KOPT-K1 (cell line): Measurements from ENCODE around the gene ESPL1.

ENCODE experiments used
- H3K27ac ChIP-seq: fragments of 200-600 bp; sonication (generic); 2 replicates; pipeline ENCODE4 v1.5.1; 2016; ENCODE audit warnings: antibody characterized with exemption, mild to moderate bottlenecking, low read depth, low read length; ENCODE audit not compliant: poor library complexity, severe bottlenecking
- H3K36me3 ChIP-seq: fragments of 200-600 bp; sonication (generic); 2 replicates; pipeline ENCODE4 v1.5.1; 2017; ENCODE audit warnings: antibody characterized with exemption, mild to moderate bottlenecking, low read length, moderate library complexity; ENCODE audit not compliant: insufficient read depth
- H3K9me3 ChIP-seq: fragments of 200-600 bp; sonication (generic); 2 replicates; pipeline ENCODE4 v1.5.1; 2017; ENCODE audit warnings: antibody characterized with exemption, low read length, mild to moderate bottlenecking; ENCODE audit not compliant: insufficient read depth, poor library complexity, severe bottlenecking

Gene ESPL1

DNA sequence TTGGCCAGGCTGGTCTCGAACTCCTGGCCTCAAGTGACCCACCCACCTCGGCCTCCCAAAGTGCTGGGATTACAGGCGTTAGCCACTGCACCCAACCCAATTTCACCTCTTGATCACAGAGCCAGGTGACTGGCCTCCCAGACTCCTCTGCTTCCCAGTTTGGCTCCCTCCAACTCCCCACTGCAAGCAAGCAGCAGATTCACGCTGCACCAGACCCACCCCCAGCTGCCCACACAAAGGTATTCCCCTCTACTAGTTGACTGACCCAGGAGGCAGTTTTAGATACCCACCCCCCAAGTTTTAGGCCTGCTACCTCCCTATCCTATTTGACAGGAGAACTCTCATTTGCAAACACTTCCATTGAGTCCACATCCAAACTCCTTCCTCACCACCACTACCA lies 41.3 kb upstream of the ESPL1 start:
- no peak overlapping the region for H3K27ac ChIP-seq
- no peaks in the 10 kb centered on the region for H3K36me3 ChIP-seq

GRCh38 chr12:53227341-53227740 lies 40.8 kb upstream of the ESPL1 start:
- Histone ChIP-seq H3K9me3 (no peaks in the 10 kb centered on the region), H3K27ac (no peak overlapping the region), H3K36me3 (no peaks in the 10 kb centered on the region)

More for the DNA sequence above, 41.3 kb upstream of the ESPL1 start:
- H3K9me3 ChIP-seq, result no peaks in the 10 kb centered on the region

DNA sequence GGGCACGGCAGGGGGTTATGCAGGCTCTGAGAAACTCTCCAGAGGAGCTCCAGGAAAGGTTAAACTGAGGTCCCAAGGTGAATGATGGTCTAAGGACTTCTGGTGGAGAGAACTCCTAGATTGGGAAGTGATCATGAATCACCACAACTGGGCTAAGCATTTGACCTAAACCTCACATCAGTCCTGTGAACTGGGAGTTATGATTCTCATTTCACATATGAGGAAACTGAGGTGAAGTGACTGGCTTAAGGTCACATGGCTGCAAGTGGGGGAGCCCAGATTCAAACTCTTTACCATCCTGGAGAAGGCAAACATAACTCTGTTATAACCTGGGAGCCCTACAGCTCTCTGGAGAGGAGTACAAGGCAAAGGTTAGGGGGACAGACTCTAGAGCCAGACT lies 40.3 kb upstream of the ESPL1 start:
- no peak overlapping the region for H3K27ac ChIP-seq
- H3K36me3 ChIP-seq, result no peaks in the 10 kb centered on the region
- no peaks in the 10 kb centered on the region for H3K9me3 ChIP-seq

GRCh38 chr12:53229454-53229853 lies 38.6 kb upstream of the ESPL1 start:
- H3K36me3 ChIP-seq, result no peaks in the 10 kb centered on the region
- H3K27ac ChIP-seq, result no peak overlapping the region
- no peaks in the 10 kb centered on the region for H3K9me3 ChIP-seq

- no peaks in the 10 kb centered on the region for H3K36me3 ChIP-seq
- no peak overlapping the region for H3K27ac ChIP-seq
- no peaks in the 10 kb centered on the region for H3K9me3 ChIP-seq
These were observed 37.8 kb upstream of the ESPL1 start for GRCh38 chr12:53230108-53230845.

DNA sequence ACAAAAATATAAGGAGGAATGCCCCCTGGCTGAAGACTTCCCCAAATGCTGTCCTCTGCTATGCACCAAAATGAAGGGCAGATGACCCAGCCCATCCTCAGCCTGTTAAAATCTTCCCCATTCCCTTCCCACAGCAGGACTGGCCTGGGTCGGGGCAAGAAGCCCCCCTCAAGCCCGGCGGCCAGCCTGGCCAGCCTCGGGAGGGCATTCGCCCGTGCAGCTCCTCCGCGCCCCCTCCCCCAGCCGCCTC lies 36.5 kb upstream of the ESPL1 start:
- Histone ChIP-seq H3K27ac (peak overlapping the region; percentile 33), H3K9me3 (no peaks in the 10 kb centered on the region), H3K36me3 (no peaks in the 10 kb centered on the region)

- Histone ChIP-seq H3K36me3 (no peaks in the 10 kb centered on the region), H3K9me3 (no peaks in the 10 kb centered on the region), H3K27ac (peak within 1 kb of the TSS; percentile 33)
These were observed 36.0 kb upstream of the ESPL1 start, which contains the start of gene RARG for GRCh38 chr12:53231921-53232645. Gene RARG, minus strand, starts transcription at chr12:53232209. Its CDS starts 4,664 bp downstream, at chr12:53227545.

DNA sequence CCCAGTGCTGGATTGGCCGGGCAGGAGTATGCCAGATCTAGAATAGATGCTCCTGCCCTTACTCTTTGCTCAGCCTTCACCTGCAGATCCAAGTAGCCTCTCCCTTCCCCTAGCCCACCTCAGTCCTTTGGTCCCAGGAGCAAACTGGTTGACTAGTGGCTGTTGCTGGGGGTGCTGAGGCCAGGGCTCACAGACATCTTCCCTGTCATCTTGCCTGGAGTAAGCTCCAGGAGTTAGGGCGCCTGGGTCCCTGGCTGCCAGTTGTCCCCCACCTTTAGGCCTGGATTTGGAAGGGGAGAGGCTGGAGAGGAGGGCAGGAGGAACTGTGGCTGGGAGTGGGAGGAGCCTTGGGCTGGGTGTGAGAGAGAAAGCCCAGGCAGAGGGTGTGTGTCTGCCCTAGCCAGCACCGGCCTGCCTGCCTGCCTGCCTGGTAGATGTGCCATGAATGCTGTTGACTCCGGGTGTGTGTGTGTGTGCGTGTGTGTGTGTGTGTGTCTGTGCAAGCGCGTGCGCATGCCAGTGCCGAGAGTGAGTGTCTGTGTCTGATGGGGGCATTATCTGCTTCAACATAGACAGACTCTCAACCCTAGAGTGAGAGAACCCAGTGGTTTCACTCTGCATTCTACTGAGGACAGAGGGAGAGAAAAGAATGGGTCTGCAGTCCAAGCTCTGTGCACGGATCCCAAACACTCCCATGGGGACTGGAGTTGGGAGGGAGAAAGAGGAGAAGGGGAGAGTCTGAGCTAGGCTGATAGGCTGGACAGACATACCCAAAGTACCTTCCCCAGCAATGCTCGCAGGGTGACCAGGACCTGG lies 35.2 kb upstream of the ESPL1 start:
- Histone ChIP-seq H3K27ac (peak overlapping the region; percentile 24), H3K36me3 (no peaks in the 10 kb centered on the region), H3K9me3 (no peaks in the 10 kb centered on the region)

DNA sequence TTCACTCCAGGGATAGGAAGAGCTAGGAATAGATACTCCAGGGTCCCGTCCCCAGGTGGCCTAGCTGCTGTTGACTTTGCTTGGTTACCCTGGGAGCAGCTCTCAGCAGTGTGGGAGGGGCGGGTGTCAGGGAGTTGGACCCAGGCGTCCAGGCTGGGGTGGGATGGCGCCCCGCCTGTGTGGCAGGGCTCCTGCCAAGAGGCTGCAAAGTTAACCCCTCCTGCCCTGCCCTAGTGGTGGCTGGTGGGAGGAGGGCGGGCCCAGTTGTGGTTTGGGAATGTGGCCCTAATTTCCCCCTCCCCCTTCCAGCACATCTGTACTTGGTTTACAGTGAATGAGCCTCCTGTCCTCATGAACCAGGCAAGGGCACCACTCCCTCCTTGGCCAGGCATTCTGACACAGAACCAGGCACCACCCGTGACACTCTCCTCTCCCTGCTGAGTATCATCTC lies 34.4 kb upstream of the ESPL1 start:
- no peaks in the 10 kb centered on the region for H3K36me3 ChIP-seq
- no peaks in the 10 kb centered on the region for H3K9me3 ChIP-seq
- H3K27ac ChIP-seq, result no peak overlapping the region

DNA sequence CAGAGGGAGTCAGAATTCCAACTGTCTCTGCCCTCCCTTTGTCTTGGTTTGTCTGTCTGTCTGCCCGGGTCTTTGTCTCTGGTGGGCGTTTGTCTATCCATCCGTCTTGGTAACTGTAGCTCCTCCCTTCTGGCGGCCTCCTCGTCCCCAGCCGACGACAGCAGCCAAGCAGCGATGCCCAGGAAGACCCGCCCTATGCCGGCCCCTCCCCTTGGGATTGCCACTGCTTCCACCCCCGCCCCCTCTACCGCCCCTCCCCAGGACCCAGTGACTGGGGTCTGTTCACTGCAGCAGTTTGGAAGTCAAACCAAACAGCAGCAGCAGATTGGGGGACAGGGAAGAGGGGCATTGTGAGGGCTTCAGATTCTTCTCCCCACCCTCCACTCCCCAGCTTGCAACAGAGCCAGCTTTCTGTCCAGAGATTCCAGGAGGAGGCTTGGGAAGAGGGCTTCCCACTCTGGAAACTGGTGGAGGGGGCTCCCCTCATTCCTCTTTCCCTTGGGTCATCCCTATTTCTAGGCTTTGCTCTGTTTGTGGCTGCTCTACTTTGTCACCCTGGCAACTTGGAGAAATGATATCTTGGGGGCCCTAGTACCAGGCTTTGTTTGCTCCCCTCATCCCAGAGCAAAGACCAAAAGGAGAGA lies 33.7 kb upstream of the ESPL1 start:
- no peak overlapping the region for H3K27ac ChIP-seq
- no peaks in the 10 kb centered on the region for H3K36me3 ChIP-seq
- no peaks in the 10 kb centered on the region for H3K9me3 ChIP-seq

- no peak overlapping the region for H3K27ac ChIP-seq
- H3K36me3 ChIP-seq, result no peaks in the 10 kb centered on the region
These were observed 32.9 kb upstream of the ESPL1 start for GRCh38 chr12:53235164-53235563.

GRCh38 chr12:53235742-53236442 lies 32.2 kb upstream of the ESPL1 start:
- Histone ChIP-seq H3K27ac (no peak overlapping the region), H3K9me3 (no peaks in the 10 kb centered on the region), H3K36me3 (no peaks in the 10 kb centered on the region)

More at GRCh38 chr12:53235164-53235563, 32.9 kb upstream of the ESPL1 start:
- H3K9me3 ChIP-seq, result no peaks in the 10 kb centered on the region

GRCh38 chr12:53236443-53237111 lies 31.5 kb upstream of the ESPL1 start:
- Histone ChIP-seq H3K36me3 (no peaks in the 10 kb centered on the region), H3K27ac (no peak overlapping the region), H3K9me3 (no peaks in the 10 kb centered on the region)

GRCh38 chr12:53239643-53240258 lies 28.3 kb upstream of the ESPL1 start:
- Histone ChIP-seq H3K9me3 (no peaks in the 10 kb centered on the region), H3K27ac (no peak overlapping the region), H3K36me3 (no peaks in the 10 kb centered on the region)
